ENCODE data around the gene MALRD1.

GRCh38 chr10:19772972-19773371 lies 724.4 kb downstream of the MALRD1 start:
- TF ChIP-seq CTCF (IDR thresholded peaks at IDR 0.05) (no peak), POLR2A (IDR thresholded peaks at IDR 0.05) (no peak)

All from body of pancreas (tissue), 4 donors.